Coronary artery (tissue), 2 donors: Measurements from ENCODE around the gene DUSP28.

ENCODE experiments used
- DNase-seq: peaks from one replicate; pipeline ENCODE4 v3.0.0-alpha.2; 2017; ENCODE audit warnings: low spot score
- H3K27ac ChIP-seq, 2 donors: fragments of 200-600 bp; sonication (generic); one replicate each; pipeline ENCODE4 v1.5.1; 2016 to 2019
- H3K4me3 ChIP-seq: fragments of 200-600 bp; sonication (generic); 2 replicates; pipeline ENCODE4 v1.5.1; 2016; ENCODE audit warnings: mild to moderate bottlenecking, moderate library complexity
- TF ChIP-seq, protein P1 (sequence below): fragments of 200-600 bp; sonication (generic); IDR thresholded peaks from one replicate; pipeline ENCODE4 v1.5.1; 2019; ENCODE audit warnings: antibody characterized with exemption

The DUSP28 gene, protein sequence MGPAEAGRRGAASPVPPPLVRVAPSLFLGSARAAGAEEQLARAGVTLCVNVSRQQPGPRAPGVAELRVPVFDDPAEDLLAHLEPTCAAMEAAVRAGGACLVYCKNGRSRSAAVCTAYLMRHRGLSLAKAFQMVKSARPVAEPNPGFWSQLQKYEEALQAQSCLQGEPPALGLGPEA

DNA sequence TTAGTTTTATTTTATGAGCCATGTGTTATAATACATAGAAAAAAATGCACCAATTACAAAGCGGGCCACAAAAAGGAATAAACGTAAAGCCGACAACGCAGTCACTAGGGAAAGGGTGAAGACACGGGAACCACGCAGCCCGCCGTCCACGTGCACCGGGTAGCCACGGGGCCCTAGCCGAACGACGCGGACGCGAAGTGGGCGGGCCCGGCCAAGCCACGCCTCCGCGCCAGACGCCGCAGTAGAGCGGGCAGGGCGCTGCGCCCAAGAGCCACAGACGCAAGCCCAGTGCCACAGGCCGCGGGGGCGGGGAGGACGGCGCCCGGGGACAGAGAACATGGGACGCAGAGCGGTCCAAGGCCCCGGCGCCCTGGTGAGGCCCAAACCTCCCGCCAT lies at the start of gene DUSP28:
Gene DUSP28, plus strand, starts transcription at position 274 of the 396 bp plus-strand sequence. CDS start 328 bp downstream, outside the sequence.
- Histone ChIP-seq H3K27ac (peak within 1 kb of the TSS; percentile 95 to 98), H3K4me3 (peak within 1 kb of the TSS; percentile 93)
- DNase-seq = peak; percentile 94
- TF ChIP-seq, protein P1, sequence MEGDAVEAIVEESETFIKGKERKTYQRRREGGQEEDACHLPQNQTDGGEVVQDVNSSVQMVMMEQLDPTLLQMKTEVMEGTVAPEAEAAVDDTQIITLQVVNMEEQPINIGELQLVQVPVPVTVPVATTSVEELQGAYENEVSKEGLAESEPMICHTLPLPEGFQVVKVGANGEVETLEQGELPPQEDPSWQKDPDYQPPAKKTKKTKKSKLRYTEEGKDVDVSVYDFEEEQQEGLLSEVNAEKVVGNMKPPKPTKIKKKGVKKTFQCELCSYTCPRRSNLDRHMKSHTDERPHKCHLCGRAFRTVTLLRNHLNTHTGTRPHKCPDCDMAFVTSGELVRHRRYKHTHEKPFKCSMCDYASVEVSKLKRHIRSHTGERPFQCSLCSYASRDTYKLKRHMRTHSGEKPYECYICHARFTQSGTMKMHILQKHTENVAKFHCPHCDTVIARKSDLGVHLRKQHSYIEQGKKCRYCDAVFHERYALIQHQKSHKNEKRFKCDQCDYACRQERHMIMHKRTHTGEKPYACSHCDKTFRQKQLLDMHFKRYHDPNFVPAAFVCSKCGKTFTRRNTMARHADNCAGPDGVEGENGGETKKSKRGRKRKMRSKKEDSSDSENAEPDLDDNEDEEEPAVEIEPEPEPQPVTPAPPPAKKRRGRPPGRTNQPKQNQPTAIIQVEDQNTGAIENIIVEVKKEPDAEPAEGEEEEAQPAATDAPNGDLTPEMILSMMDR = no peak

DNA sequence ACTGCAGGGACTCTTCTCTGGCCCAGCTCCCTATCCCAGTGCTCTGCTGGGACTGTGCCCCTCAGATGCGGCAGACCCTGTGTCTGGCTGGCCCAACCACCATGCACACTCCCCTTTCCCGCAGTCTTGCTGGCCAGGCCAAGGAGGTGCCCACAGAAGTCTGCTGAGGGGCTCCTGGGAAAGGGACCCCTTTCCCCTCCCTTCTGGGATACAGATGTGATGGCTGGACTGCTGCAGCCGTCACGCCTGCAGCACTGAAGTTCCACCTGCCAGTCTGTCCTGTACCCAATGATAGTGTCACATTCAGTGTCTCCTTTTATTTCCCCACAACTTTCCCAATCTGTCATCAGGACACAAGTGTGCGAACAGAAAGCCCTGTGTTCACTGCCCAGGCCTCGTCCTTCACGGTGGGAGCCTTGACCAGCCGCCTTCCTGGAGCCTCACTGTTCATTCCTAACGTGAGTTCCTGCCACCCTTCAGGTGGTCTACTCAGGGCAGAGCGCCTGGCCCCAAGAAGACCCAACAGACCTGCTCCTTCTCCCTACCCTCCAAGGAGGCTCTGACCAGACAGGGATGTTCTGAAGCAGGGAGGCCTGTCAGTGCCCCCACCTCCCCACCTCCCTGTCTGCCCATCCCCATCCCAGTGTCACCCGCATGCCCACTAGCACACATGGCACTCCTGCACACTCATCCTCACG lies 49.5 kb upstream of the DUSP28 start:
- TF ChIP-seq, protein P1 = no peak
- H3K27ac ChIP-seq = no peak overlapping the region
- no peak overlapping the region for H3K4me3 ChIP-seq
- DNase-seq = peak; percentile 59

DNA sequence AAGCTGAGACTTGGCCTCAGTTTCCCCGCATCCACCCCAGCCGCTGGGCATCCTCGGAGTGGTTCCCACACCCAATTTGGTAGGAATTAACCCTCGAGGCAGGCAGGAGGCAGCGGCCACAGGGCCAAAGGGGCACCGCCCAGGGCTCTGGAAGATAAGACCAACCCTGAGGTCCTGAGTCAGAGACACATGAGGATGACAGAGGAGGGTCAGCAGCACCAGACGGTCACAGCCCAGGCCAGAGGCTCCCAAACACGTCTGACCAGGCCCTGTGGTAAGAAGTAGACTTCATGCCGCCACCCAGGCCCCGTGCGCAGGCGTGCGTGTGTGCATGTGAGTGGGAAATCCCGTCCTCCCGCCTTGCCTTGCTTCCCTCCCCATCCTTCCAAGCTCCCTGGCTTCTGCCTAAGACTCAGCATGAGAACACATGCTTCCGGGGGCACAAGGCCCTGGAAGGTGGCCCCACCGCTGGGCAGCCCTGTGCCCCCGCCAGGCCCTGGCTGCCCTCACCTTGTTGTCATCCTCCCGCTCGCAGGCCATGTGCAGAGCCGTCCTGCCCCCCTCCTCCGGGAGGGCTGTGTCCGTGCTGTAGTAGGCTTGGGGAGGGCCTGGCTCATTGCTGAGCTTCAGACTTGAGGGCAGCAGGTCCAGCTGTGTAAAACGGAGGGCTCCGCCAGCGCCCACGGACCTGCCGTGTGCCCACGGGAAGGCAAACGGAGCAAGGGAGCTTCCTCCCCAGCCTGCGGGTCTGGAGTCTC lies 48.6 kb upstream of the DUSP28 start:
- Histone ChIP-seq H3K4me3 (no peak overlapping the region), H3K27ac (no peak overlapping the region)
- TF ChIP-seq, protein P1 = no peak
- DNase-seq = peak; percentile 61

DNA sequence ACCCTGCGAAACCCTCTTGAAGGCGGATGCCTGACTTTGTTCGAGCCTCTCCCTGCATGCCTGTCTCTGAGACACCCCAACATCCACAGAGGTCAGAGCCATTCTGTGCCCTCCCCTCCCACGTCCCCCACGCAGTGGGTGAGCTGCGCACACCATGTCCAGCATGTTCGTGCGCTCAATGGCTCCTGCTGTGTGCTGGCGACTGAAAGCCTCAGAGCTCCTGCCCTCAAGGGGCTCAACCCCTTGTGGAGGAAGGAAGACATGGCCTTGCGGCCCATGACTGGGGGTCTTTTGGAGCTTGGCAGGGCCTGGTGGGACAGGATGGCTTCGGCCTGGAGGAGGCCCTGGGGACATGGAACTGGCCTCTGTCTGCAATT lies 48.1 kb upstream of the DUSP28 start:
- TF ChIP-seq, protein P1 = no peak
- Histone ChIP-seq H3K4me3 (no peak overlapping the region), H3K27ac (no peak overlapping the region)
- peak; percentile 54 for DNase-seq

DNA sequence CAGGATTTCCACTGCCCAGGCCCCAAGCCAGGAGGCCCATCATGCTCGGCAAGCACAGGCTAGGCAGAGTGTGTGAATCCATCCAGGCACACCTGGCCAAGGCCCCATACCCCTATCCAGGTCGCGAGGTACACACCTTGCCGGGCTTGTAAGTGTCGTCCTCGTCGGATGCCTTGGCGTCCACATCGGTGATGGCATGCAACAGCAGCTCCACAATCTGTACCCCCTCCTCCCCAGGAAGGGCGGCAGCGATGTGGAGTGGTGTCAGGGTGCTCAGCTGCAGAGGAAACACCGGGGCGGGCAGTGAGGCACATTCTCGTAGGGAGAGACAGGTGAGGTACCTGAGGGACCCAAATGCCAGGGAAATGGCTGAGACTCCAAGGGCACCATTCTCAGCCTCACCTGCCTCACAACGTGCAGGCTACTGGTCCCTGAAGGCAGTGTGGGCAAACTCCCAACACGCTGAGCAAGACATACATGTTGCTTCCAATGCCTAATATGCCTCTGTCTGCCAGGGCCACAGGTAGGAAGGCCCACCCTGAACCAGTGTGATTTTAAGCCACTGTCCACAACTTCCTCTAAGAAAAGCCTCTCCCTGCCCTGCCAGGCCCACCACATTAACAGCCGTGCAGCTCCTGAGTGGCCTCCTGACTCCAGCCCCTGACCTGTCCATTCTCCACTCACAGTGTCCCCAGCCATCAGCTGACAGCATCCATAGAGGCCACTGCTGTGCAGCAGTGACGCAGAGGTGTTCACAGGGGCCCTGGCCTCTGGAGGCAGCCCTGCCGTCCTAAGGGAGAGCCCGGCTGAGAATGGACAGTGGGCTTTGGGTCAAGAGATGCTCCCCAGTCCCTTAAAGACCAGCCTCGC lies 47.3 kb upstream of the DUSP28 start:
- TF ChIP-seq, protein P1 = no peak
- DNase-seq = peak; percentile 73
- Histone ChIP-seq H3K27ac (no peak overlapping the region), H3K4me3 (no peak overlapping the region)

DNA sequence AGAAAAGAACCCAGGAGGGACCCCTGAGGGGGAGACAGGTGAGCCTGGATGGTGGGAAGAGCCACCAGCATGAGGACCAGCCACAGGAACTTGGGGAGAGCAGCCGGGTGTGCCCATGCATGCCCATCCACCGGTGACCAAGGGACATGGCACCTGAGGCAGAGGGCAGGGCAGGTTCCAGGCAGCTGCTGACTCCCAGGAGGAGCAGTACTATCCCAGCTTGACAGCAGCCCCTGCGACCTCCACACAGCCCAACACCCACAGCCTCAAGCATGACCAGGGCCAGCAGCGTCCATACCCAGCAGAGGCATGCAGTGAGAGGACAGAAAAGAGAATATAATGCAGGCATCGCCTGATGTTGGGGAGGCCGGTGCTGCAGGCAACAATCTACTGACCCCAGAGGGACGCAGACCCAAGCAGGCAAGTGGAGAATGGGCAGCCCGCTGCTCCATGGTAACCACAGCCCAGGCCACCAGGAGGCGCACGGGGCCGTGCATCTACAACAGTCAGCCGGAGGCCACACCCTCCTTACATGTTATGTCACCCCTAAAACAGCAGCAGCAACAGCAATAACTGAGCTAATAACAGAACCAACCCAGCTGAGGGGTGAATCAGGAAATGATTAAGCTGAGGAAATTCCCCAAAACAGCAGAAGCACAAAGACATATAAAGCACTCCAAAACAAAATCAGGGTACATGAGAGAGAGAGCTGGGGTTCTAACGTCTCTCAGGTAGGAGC lies 46.4 kb upstream of the DUSP28 start:
- Histone ChIP-seq H3K4me3 (no peak overlapping the region), H3K27ac (no peak overlapping the region)
- DNase-seq = peak; percentile 74
- TF ChIP-seq, protein P1 = peak; percentile 60
